Endometrial microvascular endothelial cells (primary cell): Measurements from ENCODE around the gene PRC1. TPM values are rescaled to one million over a fixed set of nuclear protein-coding genes. Genes with fewer than 3 reads are reported as not detected.

Experiments
- in situ Hi-C: cut with HindIII; loops from 2 replicates; pipeline ENCODE4 v1.10.0; 2017; ENCODE audit warnings: low sequenced_read_pairs, low pct_unique_long_range_greater_than_20kb; ENCODE audit errors: inconsistent ontology term
- total RNA-seq: library from RNA; depleted of rRNA; stranded (reverse); fragments of >200 nt; gene quantifications from one replicate; pipeline ENCODE4 v1.2.3, GENCODE V29; 2015; ENCODE audit errors: inconsistent ontology term

PRC1 gene
- total RNA-seq, 1 donor from 2014 or later, result 230 TPM

DNA sequence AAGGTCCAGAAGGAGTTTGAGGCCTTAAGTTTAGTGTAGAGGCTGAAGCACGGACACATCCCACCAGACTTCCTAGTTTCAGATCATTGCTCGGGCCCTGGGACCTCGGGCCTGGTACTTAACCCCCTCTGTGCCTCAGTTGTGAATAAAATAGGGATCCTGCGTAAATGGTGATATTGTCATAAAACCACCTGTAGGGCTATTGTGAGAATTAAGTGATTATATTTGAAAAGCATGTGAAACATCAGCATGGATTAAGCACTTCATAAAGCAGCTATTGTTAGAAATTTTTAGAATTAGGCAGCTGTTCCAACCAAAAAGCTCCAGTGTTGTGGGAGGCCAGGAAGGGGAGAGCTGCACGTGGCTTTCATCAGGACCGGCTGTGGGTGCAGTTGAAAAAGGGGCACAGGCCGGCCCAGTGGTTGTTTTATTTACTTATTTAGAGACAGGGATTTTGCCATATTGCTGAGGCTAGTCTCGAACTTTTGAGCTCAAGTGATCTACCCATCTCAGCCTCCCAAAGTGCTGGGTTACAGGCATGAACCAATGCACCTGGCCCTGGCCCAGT lies 35.2 kb downstream of the PRC1 start:
- in situ Hi-C loops, result no loop called here

DNA sequence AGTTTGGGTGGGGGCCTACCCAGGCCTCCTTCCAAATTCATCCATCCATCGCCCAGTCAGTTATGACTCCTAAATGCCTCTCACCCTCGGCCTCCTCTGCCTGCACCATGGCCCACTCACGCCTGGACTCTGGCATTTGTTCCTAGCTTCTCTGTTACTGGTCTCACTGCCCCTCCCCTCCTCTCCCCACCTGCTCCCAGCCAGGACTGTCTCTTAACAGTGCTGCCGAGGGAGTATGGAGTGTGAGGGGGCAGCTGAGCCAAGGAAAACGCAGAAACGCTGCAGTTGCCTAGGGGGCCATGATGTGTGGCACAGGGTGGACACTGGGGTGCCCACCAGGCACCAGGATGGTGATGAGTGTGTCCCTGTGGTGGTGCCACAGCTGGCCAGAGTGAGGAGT lies 36.5 kb downstream of the PRC1 start:
- in situ Hi-C loops, result no loop called here

DNA sequence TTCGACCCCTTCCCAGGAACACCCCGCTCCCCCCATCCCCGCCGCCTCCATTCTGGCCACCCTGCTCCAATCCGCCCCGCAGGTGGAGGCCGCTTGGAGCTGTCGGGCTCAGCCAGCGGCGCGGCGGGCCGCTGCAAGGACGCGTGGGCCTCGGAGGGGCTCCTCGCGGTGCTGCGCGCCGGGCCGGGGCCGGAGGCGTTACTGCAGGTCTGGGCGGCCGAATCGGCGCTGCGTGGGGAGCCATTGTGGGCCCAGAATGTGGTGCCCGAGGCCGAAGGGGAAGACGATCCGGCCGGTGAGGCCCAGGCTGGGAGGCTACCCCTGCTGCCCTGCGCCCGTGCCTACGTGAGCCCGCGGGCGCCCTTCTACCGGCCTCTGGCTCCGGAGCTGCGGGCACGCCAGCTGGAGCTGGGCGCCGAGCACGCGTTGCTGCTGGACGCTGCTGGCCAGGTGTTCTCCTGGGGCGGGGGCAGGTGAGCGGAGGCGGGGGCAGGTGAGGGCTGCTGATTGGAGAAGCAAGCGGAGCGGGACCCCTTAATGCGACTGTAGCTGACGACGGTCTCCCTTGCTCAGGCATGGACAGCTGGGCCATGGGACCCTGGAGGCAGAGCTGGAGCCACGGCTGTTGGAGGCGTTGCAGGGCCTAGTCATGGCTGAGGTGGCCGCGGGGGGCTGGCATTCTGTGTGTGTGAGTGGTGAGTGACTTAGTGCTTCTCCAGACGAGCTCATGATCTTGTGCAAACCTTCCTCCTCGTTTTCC lies 37.1 kb downstream of the PRC1 start:
- in situ Hi-C loops, result no loop called here

DNA sequence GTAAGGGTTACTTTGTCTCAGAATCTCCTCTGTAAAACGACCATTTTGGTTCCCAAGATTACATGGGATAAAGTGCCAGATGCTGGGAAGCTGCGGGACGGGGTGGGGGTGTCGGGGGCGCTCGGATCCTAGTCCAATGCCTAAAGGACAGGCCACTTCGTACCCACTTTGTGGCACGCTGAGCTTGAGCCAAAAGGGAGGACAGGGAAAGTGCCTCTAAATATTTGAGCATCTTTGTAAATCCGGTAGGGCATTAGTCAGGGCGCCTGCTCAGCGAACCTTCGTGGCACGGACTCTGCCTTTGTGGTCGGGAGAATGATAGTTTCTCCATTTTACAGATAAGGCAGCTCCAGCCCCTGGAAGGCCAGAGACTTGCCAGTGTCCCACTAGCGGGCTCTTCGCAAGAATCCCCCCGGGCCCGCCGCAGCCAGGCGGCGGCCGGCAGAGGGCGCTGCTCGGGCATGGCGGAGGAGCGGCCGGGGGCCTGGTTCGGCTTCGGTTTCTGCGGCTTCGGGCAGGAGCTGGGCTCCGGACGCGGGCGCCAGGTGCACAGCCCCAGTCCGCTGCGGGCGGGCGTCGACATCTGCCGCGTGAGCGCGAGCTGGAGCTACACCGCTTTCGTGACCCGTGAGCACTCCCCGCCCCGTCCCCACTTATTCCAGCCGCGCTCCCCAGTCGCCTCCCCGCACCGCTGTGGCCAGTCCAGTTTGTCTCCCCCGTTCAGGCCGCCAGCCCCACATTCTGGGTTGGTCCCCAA lies 37.9 kb downstream of the PRC1 start:
- in situ Hi-C loops, result no loop called here

DNA sequence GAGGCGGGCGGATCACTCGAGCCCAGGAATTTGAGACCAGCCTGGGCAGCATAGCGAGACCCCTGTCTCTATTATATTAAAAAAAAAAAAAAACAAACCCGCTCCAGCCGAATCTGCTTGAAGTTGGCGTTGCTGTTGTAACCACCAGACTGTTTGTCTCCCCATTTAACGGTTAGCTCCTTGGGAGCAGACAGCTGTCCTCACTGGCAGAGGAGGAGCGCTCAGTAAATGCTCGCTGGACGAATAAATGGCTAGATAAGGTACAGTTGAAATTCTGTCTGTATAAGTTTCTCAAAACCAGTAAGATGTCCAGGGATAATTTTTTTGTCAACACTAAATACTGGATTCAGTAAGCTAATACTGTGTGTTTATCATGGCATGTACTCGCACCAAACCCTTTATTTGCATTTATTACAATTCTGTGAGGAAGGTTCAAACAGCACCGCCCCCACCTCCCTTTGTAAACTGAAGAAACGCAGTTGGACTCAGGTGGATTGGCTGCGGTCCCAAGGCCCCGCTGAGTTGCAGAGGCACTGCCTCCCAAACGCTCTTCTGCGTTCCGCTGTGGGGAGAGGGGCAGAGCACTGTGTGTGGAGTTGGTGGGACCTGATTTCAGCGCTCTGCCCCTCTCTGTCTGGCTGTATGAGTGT lies 38.6 kb downstream of the PRC1 start:
- in situ Hi-C loops, result no loop called here

DNA sequence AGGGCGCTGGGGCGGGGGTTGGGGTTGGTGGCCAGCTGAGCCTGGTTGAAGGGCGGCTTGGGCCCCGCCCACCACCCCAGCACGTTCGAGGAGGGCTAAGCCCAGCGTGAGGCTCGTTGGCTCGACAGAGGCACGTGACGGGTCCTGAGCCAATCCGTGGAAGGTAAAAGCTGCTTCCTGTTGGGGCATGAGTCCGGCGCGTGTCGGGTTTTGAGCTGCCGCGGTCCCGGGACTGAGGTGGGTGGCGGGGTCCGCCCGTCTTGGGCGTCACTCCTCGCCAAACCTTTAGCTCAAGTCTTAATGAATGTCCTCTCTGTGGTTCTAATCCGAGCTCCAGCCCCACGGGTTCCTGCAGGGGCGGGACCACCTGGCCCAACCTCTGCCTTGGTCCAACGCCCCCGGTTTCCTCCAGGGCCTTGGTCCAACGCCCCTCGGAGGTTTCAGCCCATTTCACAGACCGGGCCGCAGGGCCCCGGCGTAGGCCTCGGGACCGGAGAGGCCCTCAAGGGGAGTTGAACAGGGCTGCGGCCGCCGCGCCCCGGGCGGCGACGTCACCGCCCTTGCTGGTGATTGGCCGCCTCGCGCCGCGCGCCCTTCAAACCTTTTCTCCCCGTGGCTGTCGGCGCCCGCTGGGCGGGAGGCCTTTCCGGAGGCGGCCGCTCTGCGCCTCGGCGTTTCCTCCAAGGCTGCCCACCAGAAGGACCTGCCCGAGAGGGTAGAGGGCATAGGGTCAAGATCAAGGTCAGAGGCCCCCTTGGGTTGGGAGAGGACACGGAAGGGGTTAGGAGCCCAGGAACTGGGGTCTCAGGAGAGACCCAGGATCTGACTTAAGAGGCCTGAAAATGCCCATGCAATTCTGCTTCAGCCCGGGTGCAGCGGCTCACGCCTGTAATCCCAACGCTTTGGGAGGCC lies 39.4 kb downstream of the PRC1 start, which contains the start of gene RCCD1:
TSS of gene RCCD1 (plus strand) at position 173 of the 912 bp plus-strand sequence. CDS start 1,851 bp downstream, outside the sequence.
- in situ Hi-C loops, result no loop called here

DNA sequence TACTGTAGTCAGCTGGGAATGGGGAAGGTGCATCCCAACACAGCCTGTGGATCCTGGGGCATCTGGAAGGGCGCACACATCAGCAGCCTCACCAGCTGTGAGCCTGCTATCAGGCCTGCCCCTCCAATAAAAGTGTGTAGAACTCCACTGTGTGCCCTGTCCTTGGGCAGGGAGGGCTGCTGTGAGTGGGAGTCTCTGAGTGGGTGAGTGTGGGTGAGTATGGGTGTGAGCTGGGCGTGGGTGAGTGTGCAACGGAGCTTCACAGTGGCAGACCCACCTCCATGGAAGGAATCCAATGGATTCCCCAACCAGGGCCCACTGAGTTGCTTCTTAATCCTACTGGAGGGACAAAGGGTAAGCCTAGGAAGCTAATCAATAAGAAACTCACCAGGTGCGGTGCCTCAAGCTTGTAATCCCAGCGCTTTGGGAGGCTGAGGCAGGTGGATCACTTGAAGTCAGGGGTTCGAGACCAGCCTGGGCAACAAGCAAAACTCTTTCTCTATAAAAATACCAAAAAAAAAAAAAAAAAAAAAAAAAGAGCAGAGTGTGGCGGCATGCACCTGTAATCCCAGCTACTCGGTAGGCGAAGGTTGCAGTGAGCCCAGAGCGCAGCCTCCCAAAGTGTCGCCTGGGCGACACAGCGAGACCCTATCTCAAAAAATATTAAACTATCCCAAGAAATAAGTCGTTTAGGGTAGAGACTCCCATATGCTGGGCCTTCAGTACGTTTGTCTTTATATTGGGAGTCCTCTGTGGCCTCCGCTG lies 40.2 kb downstream of the PRC1 start:
- in situ Hi-C loops, result no loop called here

DNA sequence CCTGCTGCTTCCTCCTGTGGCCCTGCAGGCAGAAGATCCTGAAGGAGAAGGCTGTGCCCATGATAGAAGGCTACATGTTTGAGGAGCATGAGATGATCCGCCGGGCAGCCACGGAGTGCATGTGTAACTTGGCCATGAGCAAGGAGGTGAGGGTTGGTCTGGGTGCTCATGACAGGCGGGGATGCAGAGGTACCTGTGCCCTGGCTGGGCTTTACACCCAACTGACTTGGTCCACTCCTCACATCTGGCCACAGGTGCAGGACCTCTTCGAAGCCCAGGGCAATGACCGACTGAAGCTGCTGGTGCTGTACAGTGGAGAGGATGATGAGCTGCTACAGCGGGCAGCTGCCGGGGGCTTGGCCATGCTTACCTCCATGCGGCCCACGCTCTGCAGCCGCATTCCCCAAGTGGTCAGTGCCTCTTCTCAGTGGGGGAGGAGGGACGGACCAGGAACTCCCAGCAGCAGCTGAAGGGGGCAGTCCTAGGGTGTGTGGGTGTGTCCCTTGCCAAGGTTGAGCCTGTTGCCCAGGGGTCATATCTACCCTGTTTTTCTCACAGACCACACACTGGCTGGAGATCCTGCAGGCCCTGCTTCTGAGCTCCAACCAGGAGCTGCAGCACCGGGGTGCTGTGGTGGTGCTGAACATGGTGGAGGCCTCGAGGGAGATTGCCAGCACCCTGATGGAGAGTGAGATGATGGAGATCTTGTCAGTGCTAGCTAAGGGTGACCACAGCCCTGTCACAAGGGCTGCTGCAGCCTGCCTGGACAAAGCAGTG lies 41.2 kb downstream of the PRC1 start:
- in situ Hi-C loops, result no loop called here

DNA sequence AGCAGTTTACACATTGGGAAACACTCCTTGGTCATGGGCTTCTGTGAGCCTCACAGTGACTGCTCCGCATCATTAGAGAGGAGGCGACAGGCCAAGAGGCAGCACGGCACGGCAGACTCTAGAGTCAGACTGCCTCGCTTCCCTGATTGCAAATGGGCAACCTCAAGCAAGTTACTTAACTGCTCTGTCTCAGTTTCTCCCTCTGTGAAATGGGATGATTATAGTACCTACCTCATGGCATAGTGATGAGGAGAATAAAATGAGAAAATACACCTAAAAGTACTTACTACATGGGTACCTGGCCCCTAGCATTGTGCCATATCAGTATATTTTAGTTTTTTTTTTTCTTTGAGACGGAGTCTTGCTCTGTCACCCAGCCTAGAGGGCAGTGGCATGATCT lies 43.7 kb downstream of the PRC1 start:
- in situ Hi-C loops, result no loop called here

DNA sequence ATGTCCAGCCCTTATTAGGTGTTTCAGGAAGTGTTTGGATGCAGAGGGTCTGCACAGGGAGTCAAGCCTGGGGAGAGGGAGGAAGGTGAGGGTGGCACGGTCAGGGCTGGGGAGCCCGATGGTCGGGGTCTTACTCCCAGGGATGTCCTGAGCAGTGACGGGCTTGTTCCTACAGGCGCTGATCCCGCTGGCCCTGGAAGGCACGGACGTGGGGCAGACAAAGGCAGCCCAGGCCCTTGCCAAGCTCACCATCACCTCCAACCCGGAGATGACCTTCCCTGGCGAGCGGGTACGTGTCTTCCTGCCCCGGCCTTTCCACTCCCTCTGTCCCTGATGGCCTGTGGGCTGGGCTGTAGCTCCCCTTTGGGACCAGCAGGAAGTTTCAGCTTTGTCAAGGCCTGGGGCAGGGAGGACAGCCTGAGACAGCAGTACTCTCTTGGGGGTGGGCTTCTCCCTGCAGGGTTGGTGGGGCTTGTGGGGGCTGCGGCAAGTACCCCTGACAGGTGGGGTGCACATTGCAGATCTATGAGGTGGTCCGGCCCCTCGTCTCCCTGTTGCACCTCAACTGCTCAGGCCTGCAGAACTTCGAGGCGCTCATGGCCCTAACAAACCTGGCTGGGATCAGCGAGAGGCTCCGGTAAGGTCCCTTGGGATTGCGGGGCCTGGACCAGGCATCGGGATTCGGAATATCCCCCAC lies 44.2 kb downstream of the PRC1 start:
- in situ Hi-C loops, result no loop called here

DNA sequence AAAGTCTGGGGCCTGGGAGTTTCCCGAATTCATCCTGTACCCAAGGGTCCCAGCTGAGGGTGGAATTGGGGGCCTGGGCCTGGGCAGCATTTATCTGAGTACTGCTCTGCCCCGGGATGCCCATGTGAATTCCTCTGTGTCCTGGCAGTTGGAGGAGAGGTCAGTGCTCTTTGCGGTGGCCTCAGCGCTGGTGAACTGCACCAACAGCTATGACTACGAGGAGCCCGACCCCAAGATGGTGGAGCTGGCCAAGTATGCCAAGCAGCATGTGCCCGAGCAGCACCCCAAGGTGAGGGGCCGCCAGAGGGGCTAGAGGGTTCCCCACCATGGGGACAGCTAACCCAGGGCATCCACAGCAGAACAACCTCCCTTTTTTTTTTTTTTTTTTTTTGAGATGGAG lies 45.8 kb downstream of the PRC1 start:
- in situ Hi-C loops, result no loop called here

DNA sequence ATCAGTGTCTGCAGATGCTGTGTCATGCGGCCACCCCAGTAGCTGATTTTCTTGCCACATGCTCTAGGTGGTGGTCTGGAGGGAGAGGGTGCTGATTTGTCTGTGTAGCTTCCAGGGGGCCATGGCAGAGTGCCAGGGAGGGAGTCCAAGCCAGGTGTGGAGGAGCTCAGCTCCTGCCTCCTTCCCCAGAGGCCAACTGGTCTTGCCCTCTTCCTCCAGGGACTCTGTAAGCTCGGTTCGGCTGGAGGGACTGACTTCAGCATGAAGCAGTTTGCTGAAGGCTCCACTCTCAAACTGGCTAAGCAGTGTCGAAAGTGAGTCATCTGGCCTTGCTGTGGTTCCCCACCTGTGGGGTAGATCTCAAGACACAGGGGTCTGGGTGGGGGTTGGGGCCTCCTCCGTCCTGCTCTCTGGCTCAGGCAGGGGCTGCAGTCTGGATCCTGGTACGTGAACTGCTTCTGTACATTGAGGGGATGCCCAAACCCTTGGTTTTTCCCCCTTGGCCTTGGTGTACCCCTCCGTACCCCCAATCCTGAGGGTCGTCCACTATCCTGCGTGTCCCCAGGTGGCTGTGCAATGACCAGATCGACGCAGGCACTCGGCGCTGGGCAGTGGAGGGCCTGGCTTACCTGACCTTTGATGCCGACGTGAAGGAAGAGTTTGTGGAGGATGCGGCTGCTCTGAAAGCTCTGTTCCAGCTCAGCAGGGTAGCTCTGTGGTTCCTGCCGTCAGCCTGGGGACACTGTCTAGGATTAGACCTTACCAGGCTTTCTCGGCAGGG lies 46.6 kb downstream of the PRC1 start:
- in situ Hi-C loops, result no loop called here

DNA sequence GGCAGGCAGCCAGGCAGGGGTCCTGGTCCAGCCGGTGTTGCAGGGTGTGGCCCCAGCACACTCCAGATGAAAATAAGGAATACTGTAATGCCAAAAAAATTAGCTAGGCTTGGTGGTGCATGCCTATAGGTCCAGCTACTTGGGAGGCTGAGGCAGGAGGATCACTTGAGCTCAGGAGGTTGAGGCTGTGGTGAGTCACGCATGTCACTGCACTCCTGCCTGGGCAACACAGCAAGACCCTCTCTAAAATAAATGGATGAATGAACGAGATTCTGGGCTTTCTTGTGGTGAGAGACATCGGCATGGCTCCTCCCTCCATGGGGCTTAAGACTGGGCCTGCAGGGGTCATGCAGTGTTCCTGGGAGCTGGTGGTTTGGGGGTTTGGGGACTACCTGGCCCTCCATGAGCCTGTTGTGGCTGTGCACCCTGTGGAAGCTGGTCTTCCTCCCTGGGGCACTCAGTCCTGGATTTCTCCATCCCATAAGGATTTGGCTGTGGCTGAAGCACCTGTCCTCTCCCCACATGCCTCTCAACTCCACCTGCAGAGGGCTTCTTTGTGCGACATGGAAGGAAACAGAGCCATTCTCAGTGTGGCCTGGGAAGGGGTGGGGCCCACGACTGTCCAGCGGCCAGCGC lies 47.3 kb downstream of the PRC1 start:
- in situ Hi-C loops, result no loop called here

DNA sequence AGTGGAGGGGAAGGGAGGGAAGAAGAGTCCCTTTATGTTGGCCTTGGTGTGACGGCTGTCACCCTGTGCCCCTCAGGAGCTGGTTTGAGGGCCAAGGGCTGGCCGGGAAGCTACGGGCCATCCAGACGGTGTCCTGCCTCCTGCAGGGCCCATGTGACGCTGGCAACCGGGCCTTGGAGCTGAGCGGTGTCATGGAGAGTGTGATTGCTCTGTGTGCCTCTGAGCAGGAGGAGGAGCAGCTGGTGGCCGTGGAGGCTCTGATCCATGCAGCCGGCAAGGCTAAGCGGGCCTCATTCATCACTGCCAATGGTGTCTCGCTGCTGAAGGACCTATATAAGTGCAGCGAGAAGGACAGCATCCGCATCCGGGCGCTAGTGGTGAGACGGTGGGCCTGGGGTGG lies 47.8 kb downstream of the PRC1 start:
- in situ Hi-C loops, result no loop called here

DNA sequence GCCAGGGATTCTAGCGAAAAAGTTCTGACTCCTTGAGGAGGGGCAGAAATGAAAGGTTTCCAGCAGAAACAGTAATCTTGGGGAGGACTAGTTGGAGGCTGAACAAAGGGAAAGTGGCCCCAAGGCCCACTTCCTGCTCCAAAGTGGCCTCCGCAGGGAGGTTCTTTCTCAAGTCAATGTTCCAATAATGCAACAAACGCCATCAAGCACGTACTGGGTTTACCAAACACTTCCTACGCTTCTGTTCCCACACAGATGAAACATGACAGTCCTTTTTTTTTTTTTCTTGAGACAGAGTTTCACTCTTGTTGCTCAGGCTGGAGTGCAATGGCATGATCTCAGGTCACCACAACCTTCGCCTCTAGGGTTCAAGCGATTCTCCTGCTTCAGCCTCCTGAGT lies 49.2 kb downstream of the PRC1 start:
- in situ Hi-C loops, result no loop called here
